Spleen (tissue), 7 donors: ENCODE data around the gene SMARCC2.

Experiments
- POLR2A ChIP-seq, 3 donors: fragments of 450-650 bp; IDR thresholded peaks; one replicate each; pipeline ENCODE4 v1.5.1; 2017; ENCODE audit warnings: antibody characterized with exemption in 3 of 3, mild to moderate bottlenecking in 1 of 3
- POLR2AphosphoS5 ChIP-seq, 3 donors: sonication (generic); formaldehyde crosslinking; IDR thresholded peaks; one replicate each; pipeline ENCODE4 v1.5.1; 2017; ENCODE audit warnings: antibody characterized with exemption in 3 of 3
- TF ChIP-seq, protein P1 (sequence below), 11 experiments: fragments of 200-600 bp in 7 of 11; fragments of 450-650 bp in 4 of 11; sonication (generic) in 4 of 11; IDR thresholded peaks in 8 of 11; conservative IDR thresholded peaks in 3 of 11; 1 replicate in 7 of 11; 2 replicates in 4 of 11; pipeline versions ENCODE4 v1.4.0 to v1.8.0; 2016 to 2021; ENCODE audit warnings: antibody characterized with exemption in 11 of 11, inconsistent platforms in 4 of 11, mild to moderate bottlenecking in 1 of 11
- donor health status: DM: no; HTN: no; CAD: no; lungs with moderate emphysema.
- donor health status: DM: no; HTN: no; CAD: no.
- donor health status: DM: no; HTN: no; CAD: no.

- peak; percentile 91 to 98 (median 97) for TF ChIP-seq POLR2AphosphoS5 (IDR thresholded peaks at IDR 0.05)
- TF ChIP-seq, protein P1, sequence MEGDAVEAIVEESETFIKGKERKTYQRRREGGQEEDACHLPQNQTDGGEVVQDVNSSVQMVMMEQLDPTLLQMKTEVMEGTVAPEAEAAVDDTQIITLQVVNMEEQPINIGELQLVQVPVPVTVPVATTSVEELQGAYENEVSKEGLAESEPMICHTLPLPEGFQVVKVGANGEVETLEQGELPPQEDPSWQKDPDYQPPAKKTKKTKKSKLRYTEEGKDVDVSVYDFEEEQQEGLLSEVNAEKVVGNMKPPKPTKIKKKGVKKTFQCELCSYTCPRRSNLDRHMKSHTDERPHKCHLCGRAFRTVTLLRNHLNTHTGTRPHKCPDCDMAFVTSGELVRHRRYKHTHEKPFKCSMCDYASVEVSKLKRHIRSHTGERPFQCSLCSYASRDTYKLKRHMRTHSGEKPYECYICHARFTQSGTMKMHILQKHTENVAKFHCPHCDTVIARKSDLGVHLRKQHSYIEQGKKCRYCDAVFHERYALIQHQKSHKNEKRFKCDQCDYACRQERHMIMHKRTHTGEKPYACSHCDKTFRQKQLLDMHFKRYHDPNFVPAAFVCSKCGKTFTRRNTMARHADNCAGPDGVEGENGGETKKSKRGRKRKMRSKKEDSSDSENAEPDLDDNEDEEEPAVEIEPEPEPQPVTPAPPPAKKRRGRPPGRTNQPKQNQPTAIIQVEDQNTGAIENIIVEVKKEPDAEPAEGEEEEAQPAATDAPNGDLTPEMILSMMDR (IDR thresholded peaks at IDR 0.05 in 8 of 11, conservative IDR thresholded peaks at IDR 0.05 in 3 of 11) = peak in 4 of 11 experiments; percentile 6 to 57 (median 32)
- TF ChIP-seq POLR2A (IDR thresholded peaks at IDR 0.05) = peak in 2 of 3 donors; percentile 56 to 95
Observed at GRCh38 chr12:56127888-56128669, 61.2 kb downstream of the SMARCC2 start, which contains the start of gene ESYT1.
